WTC11 (cell line): ENCODE data around the gene DCHS2.

Source experiments
- GABPB1 ChIP-seq: sonication (generic); formaldehyde crosslinking; IDR thresholded peaks from 2 replicates; pipeline ENCODE4 v1.8.1; 2023; ENCODE audit warnings: mild to moderate bottlenecking, missing genetic modification reagents
- JUN ChIP-seq: sonication (generic); formaldehyde crosslinking; IDR thresholded peaks from 2 replicates; pipeline ENCODE4 v1.8.0; 2023; ENCODE audit warnings: mild to moderate bottlenecking, missing genetic modification reagents
- MAX ChIP-seq: sonication (generic); formaldehyde crosslinking; IDR thresholded peaks from 2 replicates; pipeline ENCODE4 v1.8.0; 2022; ENCODE audit warnings: mild to moderate bottlenecking, missing genetic modification reagents
- MXD4 ChIP-seq: fragments of 250-450 bp; sonication (Bioruptor Pico); IDR thresholded peaks from 2 replicates; pipeline ENCODE4 v1.8.0; 2021; ENCODE audit warnings: mild to moderate bottlenecking, moderate library complexity, borderline replicate concordance
- NR3C1 ChIP-seq: sonication (generic); formaldehyde crosslinking; conservative IDR thresholded peaks from 2 replicates; pipeline ENCODE4 v1.8.1; 2023; ENCODE audit warnings: low read depth, mild to moderate bottlenecking, missing genetic modification reagents
- PRDM15 ChIP-seq: sonication (generic); formaldehyde crosslinking; IDR thresholded peaks from 2 replicates; pipeline ENCODE4 v1.8.0; 2022; ENCODE audit warnings: missing genetic modification reagents
- SP1 ChIP-seq: sonication (generic); formaldehyde crosslinking; conservative IDR thresholded peaks from 2 replicates; pipeline ENCODE4 v1.8.1; 2022; ENCODE audit warnings: missing genetic modification reagents
- ZNF219 ChIP-seq: sonication (generic); formaldehyde crosslinking; IDR thresholded peaks from 2 replicates; pipeline ENCODE4 v1.8.0; 2023; ENCODE audit warnings: missing genetic modification reagents, mild to moderate bottlenecking, borderline replicate concordance
- ZNF317 ChIP-seq: sonication (generic); formaldehyde crosslinking; IDR thresholded peaks from 2 replicates; pipeline ENCODE4 v1.8.1; 2023; ENCODE audit warnings: low read depth, mild to moderate bottlenecking, moderate library complexity, missing genetic modification reagents, borderline replicate concordance
- TF ChIP-seq, protein P1 (sequence below): fragments of 200-600 bp; IDR thresholded peaks from 2 replicates; pipeline ENCODE4 v1.8.0; 2022; ENCODE audit warnings: antibody characterized with exemption
- TF ChIP-seq, protein P2 (sequence below): sonication (generic); formaldehyde crosslinking; IDR thresholded peaks from 2 replicates; pipeline ENCODE4 v1.8.1; 2023; ENCODE audit warnings: mild to moderate bottlenecking, missing genetic modification reagents, moderate library complexity

GRCh38 chr4:154517591-154517990 lies 26.0 kb upstream of the DCHS2 start:
- TF ChIP-seq, protein P1, sequence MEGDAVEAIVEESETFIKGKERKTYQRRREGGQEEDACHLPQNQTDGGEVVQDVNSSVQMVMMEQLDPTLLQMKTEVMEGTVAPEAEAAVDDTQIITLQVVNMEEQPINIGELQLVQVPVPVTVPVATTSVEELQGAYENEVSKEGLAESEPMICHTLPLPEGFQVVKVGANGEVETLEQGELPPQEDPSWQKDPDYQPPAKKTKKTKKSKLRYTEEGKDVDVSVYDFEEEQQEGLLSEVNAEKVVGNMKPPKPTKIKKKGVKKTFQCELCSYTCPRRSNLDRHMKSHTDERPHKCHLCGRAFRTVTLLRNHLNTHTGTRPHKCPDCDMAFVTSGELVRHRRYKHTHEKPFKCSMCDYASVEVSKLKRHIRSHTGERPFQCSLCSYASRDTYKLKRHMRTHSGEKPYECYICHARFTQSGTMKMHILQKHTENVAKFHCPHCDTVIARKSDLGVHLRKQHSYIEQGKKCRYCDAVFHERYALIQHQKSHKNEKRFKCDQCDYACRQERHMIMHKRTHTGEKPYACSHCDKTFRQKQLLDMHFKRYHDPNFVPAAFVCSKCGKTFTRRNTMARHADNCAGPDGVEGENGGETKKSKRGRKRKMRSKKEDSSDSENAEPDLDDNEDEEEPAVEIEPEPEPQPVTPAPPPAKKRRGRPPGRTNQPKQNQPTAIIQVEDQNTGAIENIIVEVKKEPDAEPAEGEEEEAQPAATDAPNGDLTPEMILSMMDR, result no peak
- TF ChIP-seq PRDM15 (CRISPR knock-in tag) (no peak), NR3C1 (CRISPR knock-in tag) (no peak), JUN (CRISPR knock-in tag) (no peak), SP1 (no peak), ZNF219 (CRISPR knock-in tag) (no peak), MXD4 (no peak), ZNF317 (CRISPR knock-in tag) (no peak), MAX (CRISPR knock-in tag) (no peak), GABPB1 (no peak)
- TF ChIP-seq, protein P2, sequence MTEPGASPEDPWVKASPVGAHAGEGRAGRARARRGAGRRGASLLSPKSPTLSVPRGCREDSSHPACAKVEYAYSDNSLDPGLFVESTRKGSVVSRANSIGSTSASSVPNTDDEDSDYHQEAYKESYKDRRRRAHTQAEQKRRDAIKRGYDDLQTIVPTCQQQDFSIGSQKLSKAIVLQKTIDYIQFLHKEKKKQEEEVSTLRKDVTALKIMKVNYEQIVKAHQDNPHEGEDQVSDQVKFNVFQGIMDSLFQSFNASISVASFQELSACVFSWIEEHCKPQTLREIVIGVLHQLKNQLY (CRISPR knock-in tag), result no peak
